GM12873 (cell line): ENCODE measurements around the gene SEC63.

Experiments
- TF ChIP-seq, protein P1 (sequence below): IDR thresholded peaks from 2 replicates; pipeline ENCODE4 v1.5.1; 2012; ENCODE audit warnings: low read depth, mild to moderate bottlenecking, moderate library complexity, low read length, control low read depth; ENCODE audit not compliant: insufficient read depth; ENCODE audit errors: missing control alignments

Gene SEC63

DNA sequence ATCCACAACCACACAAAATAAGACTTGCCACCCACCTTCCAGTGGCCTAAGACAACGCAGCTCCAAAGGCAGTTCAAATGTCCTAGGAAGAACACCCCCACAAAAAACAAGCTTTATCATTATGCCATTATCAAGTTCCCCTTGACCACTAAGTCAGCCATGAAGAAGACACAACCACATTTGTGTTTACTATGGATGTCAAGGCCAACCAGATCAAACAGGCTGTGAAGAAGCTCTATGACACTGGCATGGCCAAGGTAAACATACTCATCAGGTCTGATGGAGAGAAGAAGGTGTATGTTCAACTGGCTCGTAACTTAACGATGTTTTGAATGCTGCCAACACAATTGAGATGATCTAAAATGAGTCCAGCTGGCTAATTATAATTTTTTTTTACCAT, 26.1 kb downstream of the SEC63 start:
- TF ChIP-seq, protein P1, sequence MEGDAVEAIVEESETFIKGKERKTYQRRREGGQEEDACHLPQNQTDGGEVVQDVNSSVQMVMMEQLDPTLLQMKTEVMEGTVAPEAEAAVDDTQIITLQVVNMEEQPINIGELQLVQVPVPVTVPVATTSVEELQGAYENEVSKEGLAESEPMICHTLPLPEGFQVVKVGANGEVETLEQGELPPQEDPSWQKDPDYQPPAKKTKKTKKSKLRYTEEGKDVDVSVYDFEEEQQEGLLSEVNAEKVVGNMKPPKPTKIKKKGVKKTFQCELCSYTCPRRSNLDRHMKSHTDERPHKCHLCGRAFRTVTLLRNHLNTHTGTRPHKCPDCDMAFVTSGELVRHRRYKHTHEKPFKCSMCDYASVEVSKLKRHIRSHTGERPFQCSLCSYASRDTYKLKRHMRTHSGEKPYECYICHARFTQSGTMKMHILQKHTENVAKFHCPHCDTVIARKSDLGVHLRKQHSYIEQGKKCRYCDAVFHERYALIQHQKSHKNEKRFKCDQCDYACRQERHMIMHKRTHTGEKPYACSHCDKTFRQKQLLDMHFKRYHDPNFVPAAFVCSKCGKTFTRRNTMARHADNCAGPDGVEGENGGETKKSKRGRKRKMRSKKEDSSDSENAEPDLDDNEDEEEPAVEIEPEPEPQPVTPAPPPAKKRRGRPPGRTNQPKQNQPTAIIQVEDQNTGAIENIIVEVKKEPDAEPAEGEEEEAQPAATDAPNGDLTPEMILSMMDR, result no peak

DNA sequence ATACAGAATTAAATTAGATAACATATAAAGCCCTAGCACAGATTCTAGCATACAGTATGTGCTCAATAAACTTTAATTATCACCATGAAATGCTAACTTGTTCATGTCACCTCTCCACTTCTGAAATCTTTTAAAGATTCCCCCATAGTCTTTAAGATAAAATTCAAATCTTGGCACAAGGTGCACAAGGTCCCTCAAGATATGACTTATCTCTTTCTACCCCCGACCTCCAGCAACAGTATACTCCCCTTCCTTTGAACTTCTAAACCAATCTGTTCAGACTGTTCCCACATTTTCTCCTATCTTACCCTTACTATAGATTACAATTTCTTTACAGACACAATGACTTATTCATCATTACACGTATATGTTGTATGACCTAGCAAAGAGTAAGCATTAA, 29.0 kb downstream of the SEC63 start:
- TF ChIP-seq, protein P1, result no peak

DNA sequence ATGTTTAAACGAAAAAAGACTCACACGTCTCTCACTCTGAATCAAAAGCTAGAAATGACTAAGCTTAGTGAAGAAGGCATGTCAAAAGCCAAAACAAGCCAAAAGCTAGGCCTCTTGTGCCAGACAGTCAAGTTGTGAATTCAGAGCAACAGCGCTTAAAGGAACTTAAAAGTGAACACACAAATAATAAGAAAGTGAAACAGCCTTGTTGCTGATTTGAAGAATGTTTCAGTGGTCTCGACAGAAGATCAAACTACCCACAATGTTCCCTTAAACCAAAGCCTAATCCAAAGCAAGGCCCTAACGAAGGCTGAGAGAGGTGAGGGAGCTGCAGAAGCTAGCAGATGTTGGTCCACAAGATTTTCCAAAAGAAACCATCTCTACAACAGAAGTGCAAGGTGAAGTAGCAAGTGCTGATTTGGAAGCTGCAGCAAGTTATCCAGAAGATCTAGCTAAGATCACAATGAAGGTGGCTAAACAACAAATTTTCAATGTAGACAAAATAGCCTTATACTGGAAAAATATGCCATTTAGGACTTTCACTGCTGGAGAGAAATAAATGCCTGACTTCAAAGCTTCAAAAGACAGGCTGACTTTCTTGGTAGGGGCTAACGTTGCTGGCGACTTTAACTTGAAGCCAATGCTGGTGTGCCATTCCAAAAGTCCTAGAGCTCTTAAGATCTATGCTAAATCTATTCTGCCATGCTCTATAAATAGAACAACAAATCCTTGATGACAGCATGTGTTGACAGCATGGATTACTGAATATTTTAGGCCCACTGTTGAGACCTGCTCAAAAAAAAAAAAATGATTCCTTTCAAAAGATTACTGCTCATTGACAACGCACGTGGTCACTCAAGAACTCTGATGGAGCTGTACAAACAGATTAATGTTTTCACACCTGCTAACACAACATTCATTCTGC, 40.3 kb downstream of the SEC63 start:
- TF ChIP-seq, protein P1, result no peak

DNA sequence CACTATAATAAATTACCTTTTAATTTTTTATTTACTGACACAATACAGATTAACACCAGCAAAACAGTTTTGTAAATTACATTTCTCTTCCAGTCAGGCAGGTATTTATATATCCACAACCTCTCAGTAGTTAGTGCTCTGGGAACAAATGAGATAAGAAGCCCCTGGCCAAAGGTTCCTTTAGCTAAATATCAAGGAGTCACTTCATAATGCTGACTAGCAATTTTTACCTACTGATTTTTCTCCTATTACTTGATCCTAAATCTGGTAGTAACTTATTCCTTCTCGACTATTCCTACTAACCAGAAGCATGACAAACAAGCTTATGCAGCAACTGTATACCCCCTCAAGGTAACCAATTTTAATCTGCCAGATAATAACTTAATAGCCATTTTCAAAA, 46.3 kb downstream of the SEC63 start:
- TF ChIP-seq, protein P1, result no peak

DNA sequence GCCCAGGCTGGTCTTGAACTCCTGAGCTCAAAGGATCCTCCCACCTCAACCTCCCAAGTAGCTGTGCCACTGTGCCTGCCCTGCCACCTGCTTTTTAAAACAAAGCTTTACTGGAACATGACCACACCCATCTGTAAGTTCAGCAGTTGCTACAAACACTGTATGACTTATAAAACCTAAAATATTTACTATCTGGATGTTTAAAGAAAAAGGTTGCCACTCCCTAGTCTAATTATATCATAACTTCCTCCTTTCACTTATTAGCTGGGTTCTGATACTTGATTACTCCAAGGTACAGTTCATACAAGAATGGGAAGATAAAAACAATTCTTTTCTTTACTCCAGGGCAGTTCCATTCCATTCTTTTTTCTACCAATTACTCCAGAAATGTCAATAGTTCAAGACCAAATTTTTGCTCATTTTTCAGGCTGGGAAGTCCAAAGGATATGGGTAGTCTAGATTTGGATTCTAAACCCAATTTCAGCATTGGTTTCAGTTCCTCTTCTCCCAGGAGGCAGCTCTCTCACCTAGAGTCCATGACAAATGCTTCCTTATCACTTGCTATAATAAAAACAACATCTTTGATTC, 63.1 kb downstream of the SEC63 start:
- TF ChIP-seq, protein P1, result no peak

DNA sequence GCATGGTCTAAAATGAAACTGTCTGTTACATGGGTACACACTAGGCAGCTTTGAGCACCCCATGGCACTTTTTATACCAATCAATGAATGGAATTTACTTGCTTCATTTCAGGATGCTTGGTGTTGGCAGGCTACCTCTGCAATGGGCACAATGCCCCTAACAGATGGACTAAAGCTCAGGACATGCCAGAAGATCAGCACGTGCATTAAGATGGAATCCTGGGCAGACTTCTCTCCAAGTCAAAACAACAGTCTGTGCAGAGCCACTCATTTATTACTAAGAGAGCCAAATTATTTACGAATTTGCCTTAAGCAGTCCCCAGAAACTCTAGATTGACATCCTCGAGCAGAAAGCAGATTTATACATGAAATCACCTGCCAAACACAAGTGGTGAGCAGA, 78.1 kb downstream of the SEC63 start:
- TF ChIP-seq, protein P1, result no peak

DNA sequence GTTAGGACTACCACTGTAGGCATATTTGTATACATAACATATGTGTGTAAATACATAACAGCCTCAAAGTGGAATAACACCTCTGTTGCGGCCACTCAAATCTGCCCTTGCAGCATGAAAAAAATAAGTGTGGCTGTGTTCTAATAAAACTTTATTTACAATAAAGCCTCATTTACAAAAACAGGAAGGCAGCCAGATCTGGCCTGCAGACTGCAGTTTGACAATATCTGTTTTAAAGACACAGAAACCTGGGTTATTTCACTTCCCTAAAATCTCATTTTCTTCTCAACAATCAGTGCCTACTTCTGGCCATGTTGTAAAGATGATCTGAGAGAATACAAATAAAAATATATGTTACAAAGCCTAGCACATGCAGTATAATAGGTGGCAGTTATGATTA, 80.0 kb downstream of the SEC63 start:
- TF ChIP-seq, protein P1, result no peak
